Hepatocyte (in vitro differentiated cells): Measurements from ENCODE around the gene ZNF518A.

Source experiments
- EZH2 ChIP-seq: fragments of 200-600 bp; sonication (generic); IDR thresholded peaks from 2 replicates; pipeline ENCODE4 v1.6.1; 2016; ENCODE audit warnings: antibody characterized with exemption, mild to moderate bottlenecking, borderline replicate concordance
- EZH2phosphoT487 ChIP-seq: fragments of 200-600 bp; sonication (generic); IDR thresholded peaks from one replicate; pipeline ENCODE4 v1.6.1; 2018; ENCODE audit warnings: antibody characterized with exemption, mild to moderate bottlenecking, low read depth, moderate library complexity; ENCODE audit not compliant: unreplicated experiment, severe bottlenecking
- TF ChIP-seq, protein P1 (sequence below): fragments of 200-600 bp; sonication (generic); IDR thresholded peaks from 2 replicates; pipeline ENCODE4 v1.5.1; 2016; ENCODE audit warnings: antibody characterized with exemption, mild to moderate bottlenecking; ENCODE audit not compliant: poor library complexity

DNA sequence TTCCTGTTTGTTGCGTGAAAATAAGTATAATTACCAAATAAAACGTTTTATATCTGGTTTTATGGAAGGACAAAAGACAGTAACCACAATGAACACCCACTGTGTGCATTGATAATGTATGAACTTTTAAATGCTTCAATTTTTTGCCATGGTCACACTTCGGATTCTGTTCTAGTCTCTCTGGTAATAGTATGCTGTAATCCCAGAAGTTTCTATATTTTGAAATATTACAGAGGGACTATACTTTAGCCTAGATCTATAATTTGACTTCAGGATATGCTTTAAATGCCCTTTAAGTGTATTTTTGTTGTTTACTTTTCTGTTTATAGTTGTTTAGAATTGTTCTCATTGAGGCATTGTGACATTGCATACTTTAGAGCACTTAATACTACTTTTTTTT is 1.5 kb downstream of the ZNF518A start:
- TF ChIP-seq, protein P1, sequence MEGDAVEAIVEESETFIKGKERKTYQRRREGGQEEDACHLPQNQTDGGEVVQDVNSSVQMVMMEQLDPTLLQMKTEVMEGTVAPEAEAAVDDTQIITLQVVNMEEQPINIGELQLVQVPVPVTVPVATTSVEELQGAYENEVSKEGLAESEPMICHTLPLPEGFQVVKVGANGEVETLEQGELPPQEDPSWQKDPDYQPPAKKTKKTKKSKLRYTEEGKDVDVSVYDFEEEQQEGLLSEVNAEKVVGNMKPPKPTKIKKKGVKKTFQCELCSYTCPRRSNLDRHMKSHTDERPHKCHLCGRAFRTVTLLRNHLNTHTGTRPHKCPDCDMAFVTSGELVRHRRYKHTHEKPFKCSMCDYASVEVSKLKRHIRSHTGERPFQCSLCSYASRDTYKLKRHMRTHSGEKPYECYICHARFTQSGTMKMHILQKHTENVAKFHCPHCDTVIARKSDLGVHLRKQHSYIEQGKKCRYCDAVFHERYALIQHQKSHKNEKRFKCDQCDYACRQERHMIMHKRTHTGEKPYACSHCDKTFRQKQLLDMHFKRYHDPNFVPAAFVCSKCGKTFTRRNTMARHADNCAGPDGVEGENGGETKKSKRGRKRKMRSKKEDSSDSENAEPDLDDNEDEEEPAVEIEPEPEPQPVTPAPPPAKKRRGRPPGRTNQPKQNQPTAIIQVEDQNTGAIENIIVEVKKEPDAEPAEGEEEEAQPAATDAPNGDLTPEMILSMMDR: no peak
- no peak for TF ChIP-seq EZH2
- TF ChIP-seq EZH2phosphoT487: no peak
